Caki2 (cell line): Measurements from ENCODE around the gene EBP. TPM values are rescaled to one million over a fixed set of nuclear protein-coding genes. Genes with fewer than 3 reads are reported as not detected.

Experiments
- DNase-seq: peaks from one replicate; pipeline ENCODE4 v3.0.0-alpha.2; 2015; ENCODE audit warnings: low read depth
- in situ Hi-C: cut with HindIII; loops from 2 replicates; pipeline ENCODE4 v1.10.0; 2016; ENCODE audit warnings: low sequenced_read_pairs, low pct_unique_long_range_greater_than_20kb, mixed read lengths
- total RNA-seq: library from RNA; depleted of rRNA; stranded (reverse); fragments of >200 nt; shearing (Covaris generic); gene quantifications from 2 replicates; pipeline ENCODE4 v1.2.3, GENCODE V29; 2014; ENCODE audit warnings: low replicate concordance; rRNA removed

EBP gene
- 66.8 and 118 TPM in 2 replicates for total RNA-seq

DNA sequence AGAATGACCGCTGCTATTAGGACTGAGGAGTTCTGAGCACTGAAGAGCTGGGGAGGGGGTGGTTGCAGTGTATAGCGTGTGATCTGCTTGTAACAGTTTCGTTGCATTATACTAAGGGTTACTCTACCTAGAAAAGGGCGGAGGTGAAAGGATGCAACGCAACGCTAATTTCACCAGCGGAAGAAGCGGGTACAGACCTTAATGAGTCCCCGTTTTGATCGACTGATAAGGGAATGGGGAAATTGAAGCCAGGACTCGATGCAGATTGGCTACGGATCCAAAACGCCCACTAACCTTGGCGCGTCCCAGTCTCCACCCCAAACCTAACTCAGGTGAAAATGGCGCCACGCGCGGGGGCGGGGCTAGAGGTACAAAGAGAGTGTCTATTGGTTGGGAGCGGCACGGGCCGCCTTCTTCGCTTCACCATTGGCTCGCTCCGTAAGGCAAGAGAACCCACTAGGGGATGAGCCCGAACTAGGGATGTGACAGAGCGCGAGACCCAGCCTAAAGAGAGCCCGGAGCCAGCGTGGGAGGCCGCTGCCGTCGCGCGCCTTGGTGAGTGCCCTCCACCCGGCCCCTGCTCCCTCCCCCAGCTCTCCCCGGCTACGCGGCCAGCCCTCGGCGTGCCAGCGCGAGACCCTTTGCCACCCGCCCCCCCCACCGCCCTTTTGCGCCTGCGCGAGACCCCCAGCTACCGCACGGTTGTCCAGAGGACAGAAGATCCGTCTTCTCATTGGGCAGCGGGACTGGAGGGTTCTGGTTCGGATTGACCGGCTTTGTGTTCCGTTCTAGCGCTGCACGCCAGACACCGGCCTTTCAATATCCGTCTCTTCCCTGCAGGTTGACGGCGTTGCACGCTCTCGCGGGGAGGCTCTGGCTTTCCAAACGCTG lies at the start of gene EBP:
Gene EBP (plus strand): TSS at position 456 of the 891 bp plus-strand sequence. CDS start 1,964 bp downstream, outside the sequence.
- in situ Hi-C loops = no loop called here
- DNase-seq = peak; percentile 91

DNA sequence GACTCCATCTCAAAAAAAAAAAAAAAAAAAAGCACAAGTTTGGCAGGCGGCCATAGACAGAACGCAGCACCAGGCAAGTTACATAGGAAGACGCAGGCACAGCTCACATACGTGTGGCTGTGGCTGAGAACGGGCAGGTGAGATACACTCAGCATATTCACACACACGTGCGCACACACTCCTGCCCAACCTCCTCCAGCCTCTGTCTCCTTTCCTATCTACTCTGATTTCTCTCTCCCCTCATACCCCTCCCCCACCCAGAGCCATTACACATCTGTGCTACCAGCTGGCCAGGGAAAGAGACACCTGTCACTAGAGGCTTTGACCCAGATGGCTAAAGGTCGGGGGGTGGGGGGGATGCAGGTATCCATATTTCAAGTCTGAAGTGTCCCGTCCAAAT lies 49.4 kb upstream of the EBP start:
- in situ Hi-C loops = no loop called here
- no peak for DNase-seq

DNA sequence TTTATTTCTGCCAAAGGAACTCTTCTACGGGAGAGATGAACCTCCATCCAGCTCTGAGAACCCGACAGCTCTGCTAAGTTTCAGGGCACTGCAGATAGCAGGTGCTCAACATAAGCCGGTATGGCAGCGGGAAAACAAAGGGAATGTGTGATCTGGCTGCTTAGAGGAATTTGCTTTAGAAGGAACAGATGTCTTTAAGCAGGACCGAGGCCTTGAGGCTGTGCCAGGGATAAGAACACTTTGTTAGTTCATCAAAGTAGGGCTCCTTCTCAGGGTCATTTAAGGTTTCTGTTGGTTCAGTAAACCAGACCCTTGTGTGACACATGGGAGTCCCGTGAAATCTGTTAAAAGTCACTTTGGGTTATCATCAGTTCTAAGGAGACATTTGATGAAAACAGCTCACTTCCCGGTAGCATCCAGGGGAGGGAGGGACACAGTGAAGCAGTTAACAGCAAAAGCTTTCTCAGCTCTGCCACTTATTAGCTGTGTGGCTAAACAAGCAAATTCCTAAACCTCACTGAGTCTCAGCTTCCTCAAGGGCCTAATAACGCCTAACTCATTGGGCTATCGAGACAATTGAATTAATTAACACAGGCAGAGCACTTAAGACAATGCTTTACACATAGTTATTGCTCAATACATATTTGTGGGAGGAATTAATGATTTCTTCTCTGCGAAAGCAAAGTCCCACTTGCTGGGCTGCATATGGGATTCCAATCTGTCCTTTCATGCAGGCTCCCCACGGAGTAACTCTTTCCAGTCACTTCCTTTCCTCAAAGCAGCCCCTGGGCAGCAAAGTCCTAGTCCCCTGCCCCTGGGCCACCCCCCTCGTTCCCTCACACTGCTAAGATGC lies 48.5 kb upstream of the EBP start:
- no peak for DNase-seq
- in situ Hi-C loops = no loop called here

GRCh38 chrX:48473704-48473990 lies 48.0 kb upstream of the EBP start:
- in situ Hi-C loops = no loop called here
- no peak for DNase-seq

DNA sequence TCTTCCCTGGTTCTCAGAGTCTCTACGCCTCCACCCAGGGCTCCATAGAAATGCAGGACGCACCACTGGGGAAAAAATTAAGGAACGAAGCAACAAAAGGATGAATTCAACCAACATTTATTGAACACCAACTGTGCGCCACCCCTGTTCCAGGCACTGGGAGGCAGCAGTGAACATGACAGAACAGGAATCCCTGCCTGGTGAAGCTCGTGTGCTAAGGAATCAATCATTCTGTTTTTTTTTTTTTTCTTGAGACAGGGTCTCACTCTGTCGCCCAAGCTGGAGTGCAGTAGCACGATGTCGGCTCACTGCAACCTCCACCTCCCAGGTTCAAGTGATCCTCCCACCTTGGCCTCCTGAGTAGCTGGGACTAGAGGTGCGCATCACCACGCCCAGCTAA lies 47.5 kb upstream of the EBP start:
- in situ Hi-C loops = no loop called here
- DNase-seq = no peak

- in situ Hi-C loops = no loop called here
- no peak for DNase-seq
Measured at GRCh38 chrX:48474581-48474980, 47.0 kb upstream of the EBP start.

DNA sequence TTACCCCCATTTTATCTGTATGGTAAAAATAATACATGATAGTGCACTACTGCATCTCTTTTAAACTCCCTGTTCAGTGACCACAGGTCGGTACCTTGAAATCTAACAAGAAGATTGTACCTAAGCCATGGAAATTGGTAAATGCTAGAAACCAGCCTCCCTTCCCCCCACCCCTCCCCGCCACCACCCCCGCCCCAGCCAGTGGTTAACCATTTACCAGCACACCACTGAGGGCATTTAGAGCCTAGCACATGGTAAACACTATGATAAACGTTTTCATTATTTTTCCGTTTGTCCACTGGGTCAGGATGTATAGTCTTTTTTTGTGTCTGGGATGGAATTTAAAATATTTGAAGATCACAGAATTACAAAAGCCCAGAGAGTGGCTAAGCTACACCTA lies 46.3 kb upstream of the EBP start:
- in situ Hi-C loops = no loop called here

DNA sequence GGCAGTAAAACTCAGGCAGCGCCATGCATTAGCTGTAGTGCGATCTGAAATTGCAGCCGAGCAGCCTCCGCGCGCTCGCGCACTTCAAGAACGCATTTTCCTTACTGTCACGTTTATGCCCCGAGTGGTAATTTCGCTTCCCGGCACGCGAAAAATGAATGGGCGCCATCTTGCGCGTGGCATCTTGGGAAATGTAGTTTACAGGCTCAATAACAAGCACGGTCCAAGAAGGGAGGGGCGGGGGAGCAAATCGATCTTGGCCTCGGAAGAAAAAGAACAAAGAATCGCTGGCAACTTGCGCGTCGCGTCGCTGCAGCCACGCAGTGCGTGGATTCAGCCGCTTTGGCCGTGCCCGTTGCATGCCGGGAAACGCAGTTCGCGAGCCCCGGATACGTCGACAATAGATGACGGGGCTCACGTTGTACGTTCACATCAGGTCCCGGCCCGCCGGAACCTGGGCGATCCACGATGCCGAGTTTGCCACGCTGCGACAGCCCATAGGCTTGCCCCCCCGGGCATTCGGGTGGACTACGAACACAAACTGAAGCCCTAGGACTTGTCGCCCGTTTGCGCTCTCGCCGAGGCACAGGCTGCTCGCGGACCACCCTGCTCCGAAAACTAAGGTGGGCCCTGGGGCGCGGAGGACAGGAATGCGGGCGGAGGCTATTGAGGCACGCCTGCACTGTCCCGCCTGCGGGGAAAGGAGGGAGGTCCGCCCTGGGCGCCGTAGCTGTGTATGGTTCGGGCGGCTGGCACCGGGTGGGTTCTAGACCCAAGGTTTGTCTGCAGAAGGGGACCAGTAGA lies 45.6 kb upstream of the EBP start, which contains the start of gene FTSJ1:
Gene FTSJ1 (plus strand): TSS at position 426 of the 804 bp plus-strand sequence. CDS start 1,849 bp downstream, outside the sequence.
- in situ Hi-C loops = no loop called here
- DNase-seq = peak; percentile 87

More for the DNA sequence above, 46.3 kb upstream of the EBP start:
- no peak for DNase-seq

GRCh38 chrX:48476919-48477318 lies 44.7 kb upstream of the EBP start:
- in situ Hi-C loops = no loop called here
- no peak for DNase-seq

GRCh38 chrX:48477960-48478755 lies 43.5 kb upstream of the EBP start:
- DNase-seq = no peak
- in situ Hi-C loops = no loop called here

DNA sequence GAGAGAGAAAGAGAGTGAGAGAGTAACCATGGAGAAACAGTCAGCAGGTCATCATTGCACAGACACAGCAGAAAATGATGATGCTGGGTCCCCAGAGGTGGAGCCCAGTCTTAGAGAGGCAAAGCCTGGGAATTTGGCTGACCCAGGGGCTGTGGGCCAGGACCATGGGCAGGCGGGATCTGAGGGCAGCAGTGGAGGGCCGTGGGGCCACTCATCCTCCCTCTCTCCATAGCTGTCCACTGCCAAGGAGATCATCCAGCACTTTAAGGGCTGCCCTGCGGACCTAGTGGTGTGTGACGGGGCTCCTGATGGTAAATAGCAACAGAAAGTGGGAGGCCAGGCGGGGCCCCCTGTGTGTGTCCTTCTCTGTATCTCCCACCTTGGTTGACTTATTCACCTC lies 42.8 kb upstream of the EBP start:
- in situ Hi-C loops = no loop called here

DNA sequence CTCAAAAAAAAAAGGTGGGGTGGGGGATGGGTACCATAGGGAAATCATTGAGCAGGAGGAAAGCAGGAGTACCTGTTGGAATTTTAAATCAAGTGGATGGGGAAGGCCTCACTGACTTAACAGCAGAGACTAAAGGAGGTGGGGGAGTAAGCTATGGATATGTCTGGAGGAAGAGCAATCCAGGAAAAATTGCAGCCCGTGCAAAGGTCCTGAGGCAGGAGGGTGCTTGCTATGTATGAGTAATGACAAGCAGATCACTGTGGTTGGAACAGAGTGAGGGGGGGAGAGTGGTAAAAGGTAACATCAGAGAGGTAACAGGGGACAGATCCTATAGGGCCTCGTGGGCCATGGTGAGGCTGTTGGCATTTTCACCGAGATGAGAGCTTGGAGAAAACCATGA lies 41.5 kb upstream of the EBP start:
- in situ Hi-C loops = no loop called here
- DNase-seq = no peak

More for the DNA sequence above, 42.8 kb upstream of the EBP start:
- DNase-seq = no peak

- in situ Hi-C loops = no loop called here
- no peak for DNase-seq
Measured at GRCh38 chrX:48480583-48480982, 41.0 kb upstream of the EBP start.

- no peak for DNase-seq
- in situ Hi-C loops = no loop called here
Measured at GRCh38 chrX:48482526-48482925, 39.1 kb upstream of the EBP start.

- in situ Hi-C loops = no loop called here
- peak; percentile 97 for DNase-seq
Measured at GRCh38 chrX:48487362-48487798, 34.2 kb upstream of the EBP start.

DNA sequence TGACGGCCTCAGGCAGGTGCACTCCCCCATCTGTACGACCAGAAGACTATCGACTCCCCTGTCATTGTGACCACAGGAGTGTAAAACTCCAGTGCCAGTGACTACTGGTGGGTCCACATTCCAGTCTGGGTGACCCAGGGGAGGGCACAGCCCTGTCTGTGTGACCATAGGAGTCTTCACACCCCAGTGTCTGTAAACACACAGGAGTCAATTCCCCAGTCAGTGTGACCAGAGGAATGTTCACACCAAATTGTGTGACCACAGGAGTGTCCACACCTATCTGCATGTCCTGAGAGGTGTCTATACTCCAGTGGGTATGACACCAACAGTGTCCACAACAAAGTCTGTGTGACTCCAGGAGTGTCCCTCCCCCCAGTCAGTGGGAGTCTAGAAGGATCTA lies 33.6 kb upstream of the EBP start:
- in situ Hi-C loops = no loop called here

GRCh38 chrX:48489296-48489695 lies 32.3 kb upstream of the EBP start:
- no peak for DNase-seq
- in situ Hi-C loops = no loop called here

More for the DNA sequence above, 33.6 kb upstream of the EBP start:
- no peak for DNase-seq

- in situ Hi-C loops = no loop called here
Measured at GRCh38 chrX:48489892-48490291, 31.7 kb upstream of the EBP start.

More at GRCh38 chrX:48489892-48490291, 31.7 kb upstream of the EBP start:
- no peak for DNase-seq
